Endodermal cell (in vitro differentiated cells): Measurements from ENCODE around the gene MSLN. TPM values are rescaled to one million over a fixed set of nuclear protein-coding genes. Genes with fewer than 3 reads are reported as not detected.
"Not testable (repeated sequence)": the region's sequence is repeated elsewhere in the genome, so short reads cannot be mapped to it uniquely, and the experiment has no call there.

Source experiments
- DNase-seq: peaks from one replicate; pipeline ENCODE4 v3.0.0-alpha.2; 2017
- H3K27ac ChIP-seq: 2 replicates; pipeline ENCODE4 v1.5.1; 2013; ENCODE audit warnings: mild to moderate bottlenecking, low read depth, low read length, moderate library complexity
- H3K27me3 ChIP-seq: 2 replicates; pipeline ENCODE4 v1.6.1; 2013; ENCODE audit warnings: mild to moderate bottlenecking, low read length, moderate library complexity; ENCODE audit not compliant: insufficient read depth, control insufficient read depth, poor library complexity, severe bottlenecking
- H3K36me3 ChIP-seq: 2 replicates; pipeline ENCODE4 v1.7.0; 2013; ENCODE audit warnings: mild to moderate bottlenecking, low read length, moderate library complexity; ENCODE audit not compliant: control insufficient read depth, insufficient read depth
- H3K4me1 ChIP-seq: one replicate; pipeline ENCODE4 v1.7.0; 2013; ENCODE audit warnings: low read length; ENCODE audit not compliant: control insufficient read depth, insufficient read depth
- H3K4me3 ChIP-seq: 2 replicates; pipeline ENCODE4 v1.5.1; 2013; ENCODE audit warnings: mild to moderate bottlenecking, low read length, moderate library complexity
- H3K9ac ChIP-seq: 2 replicates; pipeline ENCODE4 v1.6.1; 2013; ENCODE audit warnings: mild to moderate bottlenecking, low read length, moderate library complexity; ENCODE audit not compliant: poor library complexity, severe bottlenecking; ENCODE audit errors: extremely low read depth
- H3K9me3 ChIP-seq: 2 replicates; pipeline ENCODE4 v1.6.1; 2013; ENCODE audit warnings: mild to moderate bottlenecking, low read length, moderate library complexity; ENCODE audit not compliant: control insufficient read depth
- H3K27ac Mint-ChIP-seq: 2 replicates; pipeline ENCODE4 v1.8.0; 2020; ENCODE audit warnings: mixed read lengths
- H3K27me3 Mint-ChIP-seq: 2 replicates; pipeline ENCODE4 v1.8.0; 2021; ENCODE audit warnings: mild to moderate bottlenecking, mixed read lengths; ENCODE audit not compliant: insufficient read depth
- H3K36me3 Mint-ChIP-seq: 2 replicates; pipeline ENCODE4 v1.8.0; 2020; ENCODE audit warnings: low read depth, mixed read lengths
- H3K4me1 Mint-ChIP-seq: 2 replicates; pipeline ENCODE4 v1.8.0; 2020; ENCODE audit warnings: mixed read lengths
- H3K4me3 Mint-ChIP-seq: 2 replicates; pipeline ENCODE4 v1.8.0; 2020; ENCODE audit warnings: mild to moderate bottlenecking, moderate library complexity, mixed read lengths
- H3K9me3 Mint-ChIP-seq: 2 replicates; pipeline ENCODE4 v1.8.0; 2020; ENCODE audit warnings: mild to moderate bottlenecking, mixed read lengths
- CTCF ChIP-seq: fragments of 200-600 bp; sonication (generic); conservative IDR thresholded peaks from 2 replicates; pipeline ENCODE4 v1.5.0; 2021; ENCODE audit warnings: antibody characterized with exemption, mild to moderate bottlenecking
- WGBS, 2 experiments: methylation state at CpG; one replicate each; pipeline versions ENCODE4 v1.1.5 to v1.1.7; 2013; ENCODE audit warnings: missing lambda C conversion rate in 2 of 2, mixed read lengths in 1 of 2; ENCODE audit not compliant: insufficient coverage in 1 of 2, insufficient read length in 1 of 2; 5-methylcytosine and 5-hydroxymethylcytosine counted together
- total RNA-seq, 2 donors: library from RNA; stranded (reverse); fragmentation: NEBNext Ultra II Directional in 1 of 2; extraction: Animal tissue kit (Norgen Biotek cat#: 25700) in 1 of 2; gene quantifications; 2 replicates in 1 of 2; 3 replicates in 1 of 2; pipeline ENCODE4 v1.2.1, GENCODE V29; 2021

MSLN gene
- total RNA-seq, 2 donors from 2014 or later, result 0.42 to 0.86 TPM

GRCh38 chr16:712740-713250 lies 47.7 kb upstream of the MSLN start:
- H3K27ac Mint-ChIP-seq, result peak overlapping the region; percentile 75
- not testable (repeated sequence) for H3K4me1 ChIP-seq, H3K36me3 Mint-ChIP-seq, H3K9ac ChIP-seq, H3K4me3 Mint-ChIP-seq, H3K4me1 Mint-ChIP-seq, H3K9me3 ChIP-seq, H3K36me3 ChIP-seq, H3K9me3 Mint-ChIP-seq, H3K4me3 ChIP-seq, H3K27ac ChIP-seq
- WGBS, 2 experiments, result 24 to 57% methylated on average over 5 to 13 of the region's 13 CpGs
- peaks cover 62% of the 10 kb centered on the region for H3K27me3 ChIP-seq
- DNase-seq, result peak; percentile 91
- peaks cover 58% of the 10 kb centered on the region for H3K27me3 Mint-ChIP-seq
- TF ChIP-seq CTCF, result peak; percentile 76

GRCh38 chr16:714079-714478 lies 46.5 kb upstream of the MSLN start:
- peaks cover 4% of the 10 kb centered on the region for H3K4me1 ChIP-seq
- H3K27ac Mint-ChIP-seq, result no peak overlapping the region
- no peaks in the 10 kb centered on the region for H3K36me3 ChIP-seq
- 93 to 94% methylated on average over 5 to 11 of the region's 11 CpGs for WGBS, 2 experiments
- no peak overlapping the region for H3K4me3 ChIP-seq
- TF ChIP-seq CTCF, result no peak
- peaks cover 45% of the 10 kb centered on the region for H3K27me3 Mint-ChIP-seq
- peaks cover 49% of the 10 kb centered on the region for H3K27me3 ChIP-seq
- peaks cover 6% of the 10 kb centered on the region for H3K4me1 Mint-ChIP-seq
- H3K4me3 Mint-ChIP-seq, result no peak overlapping the region
- DNase-seq, result no peak
- H3K27ac ChIP-seq, result no peak overlapping the region
- H3K9ac ChIP-seq, result no peak overlapping the region
- H3K36me3 Mint-ChIP-seq, result no peaks in the 10 kb centered on the region
- H3K9me3 Mint-ChIP-seq, result no peaks in the 10 kb centered on the region
- no peaks in the 10 kb centered on the region for H3K9me3 ChIP-seq

- H3K9ac ChIP-seq, result no peak within 1 kb of the TSS
- H3K27me3 Mint-ChIP-seq, result peaks cover 38% of the 10 kb centered on the region
- H3K27ac Mint-ChIP-seq, result no peak within 1 kb of the TSS
- H3K27me3 ChIP-seq, result peaks cover 42% of the 10 kb centered on the region
- H3K9me3 Mint-ChIP-seq, result no peaks in the 10 kb centered on the region
- peaks cover 4% of the 10 kb centered on the region for H3K4me1 ChIP-seq
- H3K36me3 ChIP-seq, result no peaks in the 10 kb centered on the region
- H3K4me1 Mint-ChIP-seq, result peaks cover 6% of the 10 kb centered on the region
- peak within 1 kb of the TSS; percentile 60 for H3K4me3 ChIP-seq
- peak within 1 kb of the TSS; percentile 68 for H3K27ac ChIP-seq
- DNase-seq, result peak; percentile 95
- H3K4me3 Mint-ChIP-seq, result peak within 1 kb of the TSS; percentile 49
- no peaks in the 10 kb centered on the region for H3K9me3 ChIP-seq
- TF ChIP-seq CTCF, result no peak
- 9 to 59% methylated on average over 6 to 108 of the region's 108 CpGs for WGBS, 2 experiments
- no peaks in the 10 kb centered on the region for H3K36me3 Mint-ChIP-seq
Measured at GRCh38 chr16:714558-715476, 45.7 kb upstream of the MSLN start, which contains the start of gene METRN. Gene METRN, plus strand, starts transcription at chr16:715118. Its CDS starts 172 bp downstream, at chr16:715290.
